Pulmonary artery endothelial cell (primary cell): ENCODE measurements around the gene TLCD3B. TPM values are rescaled to one million over a fixed set of nuclear protein-coding genes. Genes with fewer than 3 reads are reported as not detected.

ENCODE experiments used
- DNase-seq: peaks from one replicate; pipeline ENCODE4 v3.0.0-alpha.2; 2011; ENCODE audit warnings: low read depth, low spot score
- total RNA-seq: library from RNA; depleted of rRNA; stranded (reverse); fragments of >200 nt; gene quantifications from 2 replicates; pipeline ENCODE4 v1.2.3, GENCODE V29; 2014

Gene TLCD3B
- total RNA-seq: 0.11 and 0.13 TPM in 2 replicates

GRCh38 chr16:30030841-30031413, at the start of gene TLCD3B:
Gene TLCD3B (minus strand): TSS chr16:30031271. CDS start chr16:30030527, 744 bp downstream.
- no peak for DNase-seq

GRCh38 chr16:30079480-30079879, 48.4 kb upstream of the TLCD3B start:
- no peak for DNase-seq

- DNase-seq: no peak
Measured at GRCh38 chr16:30078744-30079143, 47.7 kb upstream of the TLCD3B start.

- DNase-seq: no peak
Measured at GRCh38 chr16:30077656-30078055, 46.6 kb upstream of the TLCD3B start.

GRCh38 chr16:30076276-30076791, 45.3 kb upstream of the TLCD3B start:
- no peak for DNase-seq

GRCh38 chr16:30075503-30076275, 44.6 kb upstream of the TLCD3B start, which contains the start of gene PPP4C:
Gene PPP4C (plus strand): TSS chr16:30075994. CDS start chr16:30076378, 384 bp downstream.
- DNase-seq: peak; percentile 62

- DNase-seq: no peak
Measured at GRCh38 chr16:30070490-30070889, 39.4 kb upstream of the TLCD3B start.

- no peak for DNase-seq
Measured at GRCh38 chr16:30069611-30070462, 38.8 kb upstream of the TLCD3B start.

- DNase-seq: no peak
Measured at GRCh38 chr16:30068750-30069610, 37.9 kb upstream of the TLCD3B start.

GRCh38 chr16:30068333-30068732, 37.3 kb upstream of the TLCD3B start:
- no peak for DNase-seq

GRCh38 chr16:30067584-30067916, 36.5 kb upstream of the TLCD3B start:
- no peak for DNase-seq

- DNase-seq: no peak
Measured at GRCh38 chr16:30066761-30067583, 35.9 kb upstream of the TLCD3B start.

GRCh38 chr16:30065943-30066760, 35.1 kb upstream of the TLCD3B start:
- DNase-seq: no peak

- DNase-seq: peak; percentile 95
Measured at GRCh38 chr16:30065102-30065942, 34.3 kb upstream of the TLCD3B start, which contains the start of gene ALDOA. Gene ALDOA (plus strand): TSS chr16:30065760. CDS start chr16:30066898, 1,138 bp downstream.

GRCh38 chr16:30064729-30065101, 33.6 kb upstream of the TLCD3B start:
- no peak for DNase-seq

GRCh38 chr16:30063893-30064728, 33.0 kb upstream of the TLCD3B start:
- no peak for DNase-seq

- no peak for DNase-seq
Measured at GRCh38 chr16:30063278-30063892, 32.3 kb upstream of the TLCD3B start.
